K562 (cell line): ENCODE measurements around the gene ASIC3. TPM values are rescaled to one million over a fixed set of nuclear protein-coding genes. Genes with fewer than 3 reads are reported as not detected.

Experiments used
- ARID2 ChIP-seq: fragments of 450-650 bp; IDR thresholded peaks from 2 replicates; pipeline ENCODE4 v1.6.1; 2017; ENCODE audit warnings: antibody characterized with exemption, mild to moderate bottlenecking
- BACH1 ChIP-seq: fragments of 200-800 bp; sonication (Bioruptor generic); IDR thresholded peaks from 2 replicates; pipeline ENCODE4 v1.6.1; 2016; ENCODE audit warnings: missing genetic modification characterization, missing compliant biosample characterization
- DACH1 ChIP-seq: fragments of 450-650 bp; IDR thresholded peaks from 2 replicates; pipeline ENCODE4 v1.6.1; 2018; ENCODE audit not compliant: partially characterized antibody
- E2F3 ChIP-seq: fragments of 250-450 bp; sonication (Bioruptor Pico); IDR thresholded peaks from 2 replicates; pipeline ENCODE4 v1.4.0; 2020; ENCODE audit warnings: mild to moderate bottlenecking
- KDM1A ChIP-seq, 2 experiments: fragments of 450-650 bp; IDR thresholded peaks; 2 replicates each; pipeline ENCODE4 v1.6.1; 2016; ENCODE audit warnings: mild to moderate bottlenecking in 2 of 2
- MYC ChIP-seq, 2 experiments: fragments of 250-450 bp in 1 of 2; sonication (Bioruptor Pico) in 1 of 2; IDR thresholded peaks; 2 replicates each; pipeline versions ENCODE4 v1.5.1 to v1.6.1; 2012 to 2021; ENCODE audit warnings: low read depth in 2 of 2, borderline replicate concordance in 1 of 2, improper control_type of control experiment in 1 of 2, low read length in 1 of 2, mild to moderate bottlenecking in 1 of 2, moderate library complexity in 1 of 2
- PHB ChIP-seq: fragments of 250-450 bp; sonication (Bioruptor Pico); IDR thresholded peaks from 2 replicates; pipeline ENCODE4 v1.5.0; 2021
- PHF21A ChIP-seq: fragments of 450-650 bp; IDR thresholded peaks from 2 replicates; pipeline ENCODE4 v1.6.1; 2017; ENCODE audit warnings: low read depth, borderline replicate concordance
- SPI1 ChIP-seq: IDR thresholded peaks from 2 replicates; pipeline ENCODE4 v1.6.1; 2011; ENCODE audit warnings: low read depth, low read length, control low read depth, borderline replicate concordance
- SRSF3 ChIP-seq: fragments of 200-400 bp; formaldehyde crosslinking; IDR thresholded peaks from 2 replicates; pipeline ENCODE4 v1.6.1; 2016; ENCODE audit warnings: mild to moderate bottlenecking, low read length, moderate library complexity; ENCODE audit not compliant: insufficient read depth
- TAF15 ChIP-seq: fragments of 200-400 bp; formaldehyde crosslinking; IDR thresholded peaks from 2 replicates; pipeline ENCODE4 v1.6.1; 2017; ENCODE audit warnings: mild to moderate bottlenecking, low read depth, low read length, moderate library complexity
- THAP12 ChIP-seq: fragments of 250-450 bp; sonication (Bioruptor Pico); IDR thresholded peaks from 2 replicates; pipeline ENCODE4 v1.9.0; 2021; ENCODE audit warnings: mild to moderate bottlenecking, inconsistent platforms
- UBTF ChIP-seq, 2 experiments: IDR thresholded peaks; 2 replicates each; pipeline ENCODE4 v1.6.1; 2012; ENCODE audit warnings: improper control_type of control experiment in 2 of 2, low read depth in 2 of 2, low read length in 2 of 2, borderline replicate concordance in 1 of 2
- ZBTB7A ChIP-seq: IDR thresholded peaks from 2 replicates; pipeline ENCODE4 v1.6.1; 2011; ENCODE audit warnings: low read depth, mild to moderate bottlenecking, low read length, moderate library complexity, borderline replicate concordance; ENCODE audit not compliant: control insufficient read depth
- ZNF133 ChIP-seq: fragments of 250-450 bp; sonication (Bioruptor Pico); IDR thresholded peaks from 2 replicates; pipeline ENCODE4 v1.4.0; 2020; ENCODE audit warnings: mild to moderate bottlenecking
- ZNF239 ChIP-seq: fragments of 250-450 bp; sonication (Bioruptor Pico); IDR thresholded peaks from 2 replicates; pipeline ENCODE4 v1.4.0; 2020; ENCODE audit warnings: mild to moderate bottlenecking
- ZNF274 ChIP-seq: IDR thresholded peaks from 2 replicates; pipeline ENCODE4 v1.6.1; 2011; ENCODE audit warnings: low read depth, mild to moderate bottlenecking, low read length, moderate library complexity, borderline replicate concordance
- ZNF551 ChIP-seq: fragments of 250-450 bp; sonication (Bioruptor Pico); IDR thresholded peaks from 2 replicates; pipeline ENCODE4 v1.5.0; 2021; ENCODE audit warnings: mild to moderate bottlenecking, moderate library complexity
- ZNF695 ChIP-seq: fragments of 450-650 bp; formaldehyde crosslinking; IDR thresholded peaks from 2 replicates; pipeline ENCODE4 v1.4.0; 2020; ENCODE audit warnings: mild to moderate bottlenecking, moderate library complexity
- ZNF75A ChIP-seq: fragments of 450-650 bp; formaldehyde crosslinking; IDR thresholded peaks from 2 replicates; pipeline ENCODE4 v1.4.0; 2020; ENCODE audit warnings: mild to moderate bottlenecking
- ZNF77 ChIP-seq: fragments of 250-450 bp; sonication (Bioruptor Pico); IDR thresholded peaks from 2 replicates; pipeline ENCODE4 v1.5.0; 2020
- ZNF830 ChIP-seq: fragments of 250-450 bp; sonication (Bioruptor Pico); IDR thresholded peaks from 2 replicates; pipeline ENCODE4 v1.5.0; 2021; ENCODE audit warnings: mild to moderate bottlenecking
- polyA plus RNA-seq, 8 experiments: library from polyadenylated mRNA; depleted of rRNA in 4 of 8; stranded (reverse) in 5 of 8; unstranded in 3 of 8; fragments of >200 nt; fragmentation: Nextera tagmentation in 2 of 8; fragmentation: Illumina TruSeq in 1 of 8; extraction: Ambion mirVana in 2 of 8; extraction: Trizol in 1 of 8; gene quantifications; 2 replicates each; pipeline versions ENCODE4 v1.2.1 to v1.2.3, GENCODE V29; 2011 to 2014; ENCODE audit warnings: inconsistent platforms in 1 of 8, missing spikeins in 1 of 8
- total RNA-seq, 7 experiments: library from RNA; depleted of rRNA in 6 of 7; stranded (reverse); fragments of >200 nt in 6 of 7; fragmentation: Illumina TruSeq in 2 of 7; extraction: Trizol in 2 of 7; gene quantifications; 2 replicates each; pipeline versions ENCODE4 v1.2.1 to v1.2.3, GENCODE V29; 2011 to 2021; ENCODE audit warnings: low replicate concordance in 1 of 7

The ASIC3 gene
- total and polyA plus RNA-seq, 9 of the 15 experiments (the other 6 are each of a cell fraction or from before 2014, with no cell fraction given), result 0.11 to 5.0 (median 0.87) TPM

GRCh38 chr7:151009327-151010036 is 38.8 kb upstream of the ASIC3 start (continued):
- TF ChIP-seq SRSF3 (no peak), ZNF77 (no peak), THAP12 (CRISPR knock-in tag) (no peak), ZNF239 (CRISPR knock-in tag) (no peak), E2F3 (no peak), ZBTB7A (peak; percentile 97), UBTF (IDR thresholded peaks at IDR 0.05; ENCODE audit: borderline replicate concordance in 1 of 2, low read depth in 2 of 2, low read length in 2 of 2) (no peak), TAF15 (no peak), ZNF695 (CRISPR knock-in tag) (no peak), PHB (no peak), ARID2 (no peak), BACH1 (tag) (no peak), DACH1 (no peak), ZNF274 (0 out of 2 replicates have a peak, but pooled peaks have one; percentile 3), KDM1A (IDR thresholded peaks at IDR 0.05) (no peak), ZNF75A (CRISPR knock-in tag) (no peak), MYC (IDR thresholded peaks at IDR 0.05; ENCODE audit: low read depth, low read length) (peak; percentile 7; the same call in 1 of the 2 replicates), MYC (CRISPR knock-in tag; IDR thresholded peaks at IDR 0.05; ENCODE audit: borderline replicate concordance, low read depth) (no peak), SPI1 (no peak), ZNF830 (CRISPR knock-in tag) (0 out of 2 replicates have a peak, but pooled peaks have one; percentile 68), ZNF551 (CRISPR knock-in tag) (no peak), ZNF133 (CRISPR knock-in tag) (0 out of 2 replicates have a peak, but pooled peaks have one; percentile 45), PHF21A (no peak)
